ENCODE results near the gene CHPF2.

GRCh38 chr7:151197932-151198331 lies 34.4 kb upstream of the CHPF2 start:
- no peak for TF ChIP-seq CTCF (IDR thresholded peaks at IDR 0.05)
- no peak for TF ChIP-seq ZFX (IDR thresholded peaks at IDR 0.05; ENCODE audit: borderline replicate concordance)

Measured in 22Rv1 (cell line).